ENCODE results near the gene PTPRE.

DNA sequence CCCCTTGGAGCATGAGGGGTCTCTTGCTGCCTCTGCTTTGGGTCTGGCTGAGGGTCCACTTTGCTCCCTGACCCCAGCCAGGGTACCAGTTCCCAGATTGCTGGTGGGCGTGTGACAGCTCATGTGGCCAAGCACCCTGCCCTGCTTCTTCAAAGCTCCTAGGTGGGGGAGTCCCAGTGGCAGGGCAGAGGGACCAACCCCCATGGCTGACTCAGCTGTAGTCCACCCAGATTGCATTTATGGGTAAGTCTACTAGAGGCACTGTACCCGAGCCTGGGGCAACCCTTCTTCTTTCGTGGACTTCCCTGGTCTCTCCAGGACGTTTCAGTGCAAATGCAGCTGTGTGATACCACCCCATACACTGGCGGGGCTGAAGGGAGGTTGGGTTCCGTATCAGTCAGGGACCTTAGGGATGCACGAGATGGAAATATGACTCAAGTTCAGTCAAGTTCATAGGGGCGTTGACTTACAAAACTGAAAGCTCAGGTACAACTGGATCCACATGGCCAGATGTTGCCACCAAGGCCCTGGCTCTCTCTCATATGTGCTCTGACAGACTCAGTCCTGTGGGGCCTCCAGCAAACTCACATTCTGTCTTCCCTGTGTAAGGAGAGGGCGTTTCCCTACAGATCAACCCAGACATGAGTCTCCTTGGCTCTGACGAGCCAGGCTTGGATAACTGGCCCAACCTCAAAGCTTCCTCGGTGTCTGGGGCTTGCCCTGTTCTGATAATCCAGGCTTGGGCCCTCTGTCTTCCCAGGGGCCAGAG is 13.6 kb downstream of the PTPRE start:
- TF ChIP-seq, protein P1, sequence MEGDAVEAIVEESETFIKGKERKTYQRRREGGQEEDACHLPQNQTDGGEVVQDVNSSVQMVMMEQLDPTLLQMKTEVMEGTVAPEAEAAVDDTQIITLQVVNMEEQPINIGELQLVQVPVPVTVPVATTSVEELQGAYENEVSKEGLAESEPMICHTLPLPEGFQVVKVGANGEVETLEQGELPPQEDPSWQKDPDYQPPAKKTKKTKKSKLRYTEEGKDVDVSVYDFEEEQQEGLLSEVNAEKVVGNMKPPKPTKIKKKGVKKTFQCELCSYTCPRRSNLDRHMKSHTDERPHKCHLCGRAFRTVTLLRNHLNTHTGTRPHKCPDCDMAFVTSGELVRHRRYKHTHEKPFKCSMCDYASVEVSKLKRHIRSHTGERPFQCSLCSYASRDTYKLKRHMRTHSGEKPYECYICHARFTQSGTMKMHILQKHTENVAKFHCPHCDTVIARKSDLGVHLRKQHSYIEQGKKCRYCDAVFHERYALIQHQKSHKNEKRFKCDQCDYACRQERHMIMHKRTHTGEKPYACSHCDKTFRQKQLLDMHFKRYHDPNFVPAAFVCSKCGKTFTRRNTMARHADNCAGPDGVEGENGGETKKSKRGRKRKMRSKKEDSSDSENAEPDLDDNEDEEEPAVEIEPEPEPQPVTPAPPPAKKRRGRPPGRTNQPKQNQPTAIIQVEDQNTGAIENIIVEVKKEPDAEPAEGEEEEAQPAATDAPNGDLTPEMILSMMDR (conservative IDR thresholded peaks at IDR 0.05; ENCODE audit: low read depth, low read length): no peak
- no peak for TF ChIP-seq CEBPB (IDR thresholded peaks at IDR 0.05; ENCODE audit: low read depth, low read length)
- no peak for TF ChIP-seq FOS (IDR thresholded peaks at IDR 0.05; ENCODE audit: low read depth, low read length)
- TF ChIP-seq POLR2A (IDR thresholded peaks at IDR 0.05; ENCODE audit: low read depth, low read length): no peak
- TF ChIP-seq SMC3 (IDR thresholded peaks at IDR 0.05; ENCODE audit: low read depth, low read length): no peak
- TF ChIP-seq, protein P2, sequence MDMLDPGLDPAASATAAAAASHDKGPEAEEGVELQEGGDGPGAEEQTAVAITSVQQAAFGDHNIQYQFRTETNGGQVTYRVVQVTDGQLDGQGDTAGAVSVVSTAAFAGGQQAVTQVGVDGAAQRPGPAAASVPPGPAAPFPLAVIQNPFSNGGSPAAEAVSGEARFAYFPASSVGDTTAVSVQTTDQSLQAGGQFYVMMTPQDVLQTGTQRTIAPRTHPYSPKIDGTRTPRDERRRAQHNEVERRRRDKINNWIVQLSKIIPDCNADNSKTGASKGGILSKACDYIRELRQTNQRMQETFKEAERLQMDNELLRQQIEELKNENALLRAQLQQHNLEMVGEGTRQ (IDR thresholded peaks at IDR 0.05; ENCODE audit: low read depth, low read length): no peak
- no peak for TF ChIP-seq MAFK (IDR thresholded peaks at IDR 0.05; ENCODE audit: low read depth, low read length)
- TF ChIP-seq MAZ (IDR thresholded peaks at IDR 0.05; ENCODE audit: borderline replicate concordance, low read depth, low read length): no peak
